BLaER1 treated with 17β-estradiol and CSF1 and Interleukin-3, amounts not matched to agents 10 nM and 100 nM (cell line): Measurements from ENCODE around the gene GAL3ST1.
"Not testable (repeated sequence)": the region's sequence is repeated elsewhere in the genome, so short reads cannot be mapped to it uniquely, and the experiment has no call there.

Experiments used
- H3K27ac ChIP-seq, 11 experiments: shearing (Covaris generic); formaldehyde crosslinking; 2 replicates each; pipeline ENCODE4 v1.8.1; 2022
- H3K27me3 ChIP-seq, 11 experiments: shearing (Covaris generic); formaldehyde crosslinking; 2 replicates each; pipeline ENCODE4 v1.8.1; 2022
- H3K36me3 ChIP-seq, 11 experiments: shearing (Covaris generic); formaldehyde crosslinking; 2 replicates each; pipeline ENCODE4 v1.8.1; 2022
- H3K4me1 ChIP-seq, 10 experiments: shearing (Covaris generic); formaldehyde crosslinking; 2 replicates each; pipeline ENCODE4 v1.8.1; 2022
- H3K4me2 ChIP-seq, 11 experiments: shearing (Covaris generic); formaldehyde crosslinking; 2 replicates each; pipeline ENCODE4 v1.8.1; 2022
- H3K4me3 ChIP-seq, 10 experiments: shearing (Covaris generic); formaldehyde crosslinking; 2 replicates each; pipeline ENCODE4 v1.8.1; 2022
- H3K9ac ChIP-seq, 11 experiments: shearing (Covaris generic); formaldehyde crosslinking; 2 replicates each; pipeline ENCODE4 v1.8.1; 2022
- H3K9me3 ChIP-seq, 11 experiments: shearing (Covaris generic); formaldehyde crosslinking; replicated peaks in 1 of 11; 2 replicates each; pipeline ENCODE4 v1.8.1; 2022
- H4K20me1 ChIP-seq, 11 experiments: shearing (Covaris generic); formaldehyde crosslinking; 2 replicates each; pipeline ENCODE4 v1.8.1; 2022
- Cebpa-rat ChIP-seq, 11 experiments: shearing (Covaris generic); IDR thresholded peaks; 2 replicates each; pipeline ENCODE4 v1.8.1; 2022

Gene GAL3ST1

DNA sequence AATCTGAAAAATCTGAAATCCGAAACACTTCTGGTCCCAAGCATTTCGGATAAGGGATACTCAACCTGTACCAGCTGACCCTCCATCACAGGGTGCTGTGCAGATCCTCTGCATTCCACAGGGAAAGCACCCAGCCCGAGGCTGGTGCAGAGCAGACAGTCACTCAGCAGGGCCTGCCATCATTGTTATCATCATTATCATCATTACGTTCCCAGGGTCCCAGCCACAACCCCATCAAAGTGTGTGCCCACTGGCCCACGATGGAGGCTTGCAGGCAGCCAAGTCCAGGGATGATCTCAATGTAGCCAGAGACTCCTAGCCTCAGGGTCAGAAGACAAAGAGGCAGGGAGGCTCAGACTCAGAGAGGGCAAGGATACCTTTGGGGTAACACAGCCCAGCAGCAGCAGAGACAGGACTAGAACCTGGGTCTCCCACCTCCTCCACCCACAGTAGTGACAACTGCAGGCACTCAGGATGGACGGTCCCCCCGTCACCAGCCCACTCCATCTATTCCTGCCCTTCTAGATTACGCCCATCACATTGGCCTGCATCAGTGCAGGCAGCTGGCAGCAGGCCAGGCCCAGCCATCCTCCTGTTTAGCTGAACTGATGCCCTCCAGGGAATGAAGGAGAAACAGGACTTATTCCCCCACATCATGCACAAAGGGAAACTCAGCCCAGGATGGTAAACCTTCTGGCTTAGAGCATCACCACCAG is 10.3 kb downstream of the GAL3ST1 start:
- Histone ChIP-seq H3K4me1 (no peaks in the 10 kb centered on the region; a peak in 2 of 20 replicates), H3K27me3 (no peaks in the 10 kb centered on the region), H3K9ac (no peak overlapping the region), H3K9me3 (no peaks in the 10 kb centered on the region), H3K36me3 (no peaks in the 10 kb centered on the region), H3K4me2 (no peak overlapping the region), H3K27ac (no peak overlapping the region), H4K20me1 (peaks cover 0 to 7% (median 0%) of the 10 kb centered on the region in 11 experiments; a peak in 2 of 22 replicates), H3K4me3 (no peak overlapping the region)
- TF ChIP-seq Cebpa-rat (IDR thresholded peaks at IDR 0.05) = no peak

DNA sequence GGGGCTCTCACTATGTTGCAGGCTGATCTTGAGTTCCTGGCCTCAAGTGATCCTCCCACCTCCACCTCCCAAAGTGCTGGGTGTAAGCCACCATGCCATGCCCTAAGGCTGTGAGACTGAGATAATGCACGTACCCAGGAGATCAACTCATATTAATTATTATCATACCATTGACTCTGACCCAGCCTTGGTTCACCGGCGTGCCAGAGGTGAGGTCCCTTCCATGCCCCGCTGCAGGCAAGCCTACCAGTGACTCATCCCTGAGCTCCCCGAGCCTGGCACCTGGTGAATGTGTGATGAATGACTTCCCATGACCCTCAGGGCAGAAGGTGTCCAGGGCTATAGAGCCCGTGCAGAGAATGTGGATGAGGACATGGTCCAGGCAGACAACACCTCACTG is 12.1 kb downstream of the GAL3ST1 start:
- no peaks in the 10 kb centered on the region for H3K27me3 ChIP-seq
- H3K4me3 ChIP-seq = no peak overlapping the region
- TF ChIP-seq Cebpa-rat (IDR thresholded peaks at IDR 0.05) = no peak
- H3K4me2 ChIP-seq = no peak overlapping the region
- H3K4me1 ChIP-seq = no peaks in the 10 kb centered on the region; a peak in 2 of 20 replicates
- H3K9me3 ChIP-seq = no peaks in the 10 kb centered on the region
- H4K20me1 ChIP-seq = peaks cover 0 to 7% (median 0%) of the 10 kb centered on the region in 11 experiments; a peak in 1 of 22 replicates
- no peak overlapping the region for H3K9ac ChIP-seq
- H3K27ac ChIP-seq = no peak overlapping the region
- H3K36me3 ChIP-seq = no peaks in the 10 kb centered on the region

DNA sequence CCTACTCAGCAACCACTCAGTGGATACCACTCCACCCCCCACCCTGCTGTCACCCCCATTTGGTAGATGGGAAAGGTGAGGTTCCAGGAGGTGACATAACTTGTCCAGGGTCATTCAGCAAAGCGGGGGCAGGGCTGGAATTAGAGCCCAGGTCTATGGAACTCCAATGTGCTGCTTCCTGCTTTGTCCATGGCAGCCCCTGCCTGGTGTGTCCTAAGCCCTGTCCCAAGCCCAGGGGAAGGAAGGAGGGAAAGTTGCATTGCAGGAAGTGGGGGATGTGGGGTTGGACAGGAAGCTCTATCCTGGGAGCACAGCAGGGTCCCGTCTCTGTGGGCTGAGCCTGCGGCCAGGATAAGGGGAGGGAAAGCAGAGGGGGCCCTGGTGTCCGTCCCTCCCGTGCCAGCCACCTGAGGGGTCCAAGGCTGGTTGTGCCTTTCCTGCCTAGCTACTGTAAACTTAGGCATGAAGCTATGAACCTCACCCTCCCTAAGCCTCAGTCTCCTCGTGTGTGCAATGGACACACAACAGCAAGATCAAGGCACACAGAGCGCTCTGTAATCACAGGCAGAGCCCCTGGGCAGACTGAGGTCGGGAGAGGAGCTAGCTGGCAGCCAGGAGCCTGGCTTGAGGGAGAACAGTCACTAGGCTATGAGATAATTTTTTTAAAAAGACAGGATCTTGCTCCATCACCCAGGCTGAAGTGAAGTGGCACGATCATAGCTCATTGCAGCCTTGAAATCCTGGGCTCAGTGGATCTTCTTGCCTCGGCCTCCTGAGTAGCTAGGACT is 12.9 kb downstream of the GAL3ST1 start:
- peaks cover 0 to 7% (median 0%) of the 10 kb centered on the region in 11 experiments; a peak in 1 of 22 replicates for H4K20me1 ChIP-seq
- no peaks in the 10 kb centered on the region for H3K36me3 ChIP-seq
- no peak overlapping the region for H3K9ac ChIP-seq
- no peaks in the 10 kb centered on the region for H3K27me3 ChIP-seq
- H3K4me1 ChIP-seq = no peaks in the 10 kb centered on the region; a peak in 2 of 20 replicates
- no peak overlapping the region for H3K27ac ChIP-seq
- no peak overlapping the region for H3K4me3 ChIP-seq
- TF ChIP-seq Cebpa-rat (IDR thresholded peaks at IDR 0.05) = no peak
- no peaks in the 10 kb centered on the region for H3K9me3 ChIP-seq
- H3K4me2 ChIP-seq = peak overlapping the region in 1 of 11 experiments; percentile 14; a peak in 1 of 22 replicates

DNA sequence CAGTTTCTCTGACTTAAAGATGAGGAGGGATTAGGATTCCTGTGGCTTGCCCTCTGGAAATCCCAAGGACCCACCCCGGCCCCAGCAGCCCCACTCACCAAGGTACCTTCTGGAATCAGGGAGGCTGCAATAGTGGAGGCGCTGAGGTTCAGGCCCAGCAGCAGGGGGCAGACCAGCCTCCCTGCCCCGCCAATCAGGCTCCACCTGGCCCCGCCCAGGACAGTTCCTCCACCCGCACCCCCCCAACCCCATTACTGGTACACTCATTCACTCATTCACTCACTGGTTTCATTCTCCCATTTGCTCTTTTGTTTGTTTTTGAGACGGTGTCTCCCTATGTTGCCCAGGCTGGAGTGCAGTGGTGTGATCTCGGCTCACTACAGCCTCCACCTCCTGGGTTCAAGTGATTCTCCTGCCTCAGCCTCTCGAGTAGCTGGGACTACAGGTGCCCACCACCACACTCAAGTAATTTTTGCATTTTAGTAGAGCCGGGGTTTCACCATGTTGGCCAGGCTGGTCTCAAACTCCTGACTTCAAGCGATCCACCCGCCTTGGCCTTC is 13.7 kb downstream of the GAL3ST1 start:
- not testable (repeated sequence) for H3K4me1 ChIP-seq, H3K4me3 ChIP-seq, H3K9me3 ChIP-seq, H4K20me1 ChIP-seq, H3K27ac ChIP-seq, H3K4me2 ChIP-seq, H3K27me3 ChIP-seq, H3K9ac ChIP-seq, H3K36me3 ChIP-seq

DNA sequence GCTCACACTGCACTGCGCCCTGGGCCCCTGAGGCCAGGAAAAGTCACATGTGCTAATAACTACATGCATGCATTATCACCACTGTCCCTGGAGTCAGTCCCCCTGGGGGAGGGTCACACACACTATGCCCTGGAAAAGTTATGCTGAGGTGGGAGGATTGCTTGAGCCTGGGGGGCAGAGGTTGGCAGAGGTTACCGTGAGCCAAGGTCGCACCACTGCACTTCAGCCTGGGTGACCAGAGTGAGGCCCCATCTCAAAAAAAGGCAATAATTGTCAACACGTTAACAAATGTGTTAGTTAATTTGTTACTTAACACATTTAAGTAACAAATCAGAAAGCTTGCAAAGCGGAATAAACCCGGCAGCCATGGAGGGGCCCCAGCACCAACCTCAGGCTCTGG is 14.6 kb downstream of the GAL3ST1 start:
- H4K20me1 ChIP-seq = peaks cover 0 to 7% (median 0%) of the 10 kb centered on the region in 11 experiments; a peak in 1 of 22 replicates
- no peak for TF ChIP-seq Cebpa-rat (IDR thresholded peaks at IDR 0.05)
- H3K36me3 ChIP-seq = no peaks in the 10 kb centered on the region
- H3K9ac ChIP-seq = no peak overlapping the region
- H3K4me1 ChIP-seq = no peaks in the 10 kb centered on the region; a peak in 2 of 20 replicates
- no peaks in the 10 kb centered on the region for H3K9me3 ChIP-seq
- H3K4me3 ChIP-seq = no peak overlapping the region
- no peaks in the 10 kb centered on the region for H3K27me3 ChIP-seq
- no peak overlapping the region for H3K4me2 ChIP-seq
- no peak overlapping the region for H3K27ac ChIP-seq

DNA sequence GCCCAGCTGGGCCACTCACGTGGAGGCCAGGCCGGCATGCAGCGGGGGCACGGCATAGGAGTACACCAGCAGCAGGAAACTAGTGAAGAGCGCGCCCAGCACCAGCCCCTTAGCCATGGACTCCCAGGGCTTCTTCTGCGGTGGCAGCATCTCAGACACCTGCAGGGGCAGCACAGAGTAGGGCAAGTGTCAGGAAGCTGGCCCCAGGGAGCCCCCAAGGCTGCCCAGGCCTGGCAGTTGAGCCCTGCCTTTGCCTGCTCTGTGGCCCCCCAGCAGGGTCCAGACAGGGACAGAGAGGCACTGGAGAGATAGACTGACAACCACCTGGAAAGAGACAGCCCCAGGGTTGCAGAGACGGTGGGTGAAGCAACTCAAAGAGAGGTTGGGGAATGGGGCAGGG is 17.2 kb downstream of the GAL3ST1 start:
- H4K20me1 ChIP-seq = no peaks in the 10 kb centered on the region
- no peak overlapping the region for H3K27ac ChIP-seq
- H3K4me2 ChIP-seq = no peak overlapping the region
- no peaks in the 10 kb centered on the region for H3K36me3 ChIP-seq
- TF ChIP-seq Cebpa-rat (IDR thresholded peaks at IDR 0.05) = no peak
- H3K27me3 ChIP-seq = no peaks in the 10 kb centered on the region
- no peaks in the 10 kb centered on the region for H3K9me3 ChIP-seq
- no peak overlapping the region for H3K9ac ChIP-seq
- no peaks in the 10 kb centered on the region; a peak in 1 of 20 replicates for H3K4me1 ChIP-seq
- H3K4me3 ChIP-seq = no peak overlapping the region

DNA sequence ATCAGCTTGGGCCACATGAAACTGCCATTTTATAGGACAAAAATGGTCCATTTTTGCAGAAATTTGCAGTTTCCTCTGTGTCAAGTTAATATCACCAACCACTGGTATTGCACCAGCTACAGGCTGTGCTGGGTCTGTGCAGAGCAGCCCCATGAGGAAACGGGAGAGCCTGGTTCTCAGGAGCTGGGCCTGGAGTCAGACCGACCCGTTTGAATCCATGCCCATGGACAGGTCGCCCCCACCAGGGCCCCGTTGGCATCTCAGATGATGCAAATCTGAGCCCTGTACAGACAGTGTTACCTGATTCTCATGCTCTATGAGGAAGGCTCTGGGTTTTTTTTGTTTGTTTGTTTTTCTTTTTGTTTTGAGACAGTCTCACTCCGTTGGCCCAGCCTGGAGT is 18.1 kb downstream of the GAL3ST1 start:
- no peaks in the 10 kb centered on the region for H3K9me3 ChIP-seq
- no peak overlapping the region for H3K4me2 ChIP-seq
- H3K4me3 ChIP-seq = no peak overlapping the region
- H3K36me3 ChIP-seq = no peaks in the 10 kb centered on the region
- H3K27me3 ChIP-seq = no peaks in the 10 kb centered on the region
- H3K4me1 ChIP-seq = no peaks in the 10 kb centered on the region; a peak in 1 of 20 replicates
- no peak overlapping the region for H3K27ac ChIP-seq
- no peak for TF ChIP-seq Cebpa-rat (IDR thresholded peaks at IDR 0.05)
- no peaks in the 10 kb centered on the region for H4K20me1 ChIP-seq
- H3K9ac ChIP-seq = no peak overlapping the region

DNA sequence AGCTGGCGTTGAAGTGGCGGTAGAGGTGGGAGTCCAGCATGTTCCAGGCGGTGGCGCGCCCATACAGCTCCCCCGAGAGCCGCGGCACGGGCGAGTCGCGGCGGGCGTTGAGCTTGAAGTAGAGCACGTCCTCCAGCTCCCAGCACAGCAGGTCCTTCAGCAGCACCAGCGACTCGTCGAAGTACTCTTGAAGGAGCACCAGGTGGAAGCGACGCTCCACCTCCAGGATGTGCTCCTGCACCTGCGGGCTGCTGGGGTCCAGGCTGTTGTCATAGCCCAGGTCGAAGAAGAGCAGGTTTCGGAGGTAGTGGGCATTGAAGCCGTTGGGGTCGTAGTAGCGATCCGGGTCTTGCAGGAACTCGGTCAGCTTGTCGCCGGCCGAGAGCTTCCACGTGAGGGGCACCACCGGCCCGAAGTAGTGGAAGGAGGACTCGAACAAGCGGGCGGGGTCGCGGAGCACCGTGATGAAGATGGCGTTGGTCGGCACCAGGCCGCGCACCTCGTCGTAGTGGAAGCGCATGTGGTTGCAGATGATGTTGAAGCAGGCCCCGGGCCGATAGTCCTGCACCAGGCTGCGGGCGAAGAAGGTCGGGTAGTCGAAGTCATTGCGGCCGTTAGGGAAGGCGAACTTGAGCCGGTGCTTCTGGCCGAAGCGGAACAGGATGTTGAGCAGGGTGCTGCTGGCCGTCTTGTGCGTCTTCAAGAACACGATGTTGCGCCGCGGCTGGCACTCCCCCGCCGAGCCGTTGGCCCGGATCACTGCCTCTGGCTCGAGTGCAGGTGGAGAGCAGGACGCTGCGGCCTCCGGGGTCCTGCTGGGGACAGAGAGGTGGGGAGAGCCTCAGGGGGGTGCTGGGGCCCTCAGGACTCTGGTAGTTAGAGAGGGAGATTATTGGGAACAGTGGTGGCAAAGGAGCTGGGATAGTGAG is 18.9 kb downstream of the GAL3ST1 start:
- H3K4me2 ChIP-seq = no peak overlapping the region
- no peak overlapping the region for H3K4me3 ChIP-seq
- no peak for TF ChIP-seq Cebpa-rat (IDR thresholded peaks at IDR 0.05)
- H3K27ac ChIP-seq = no peak overlapping the region
- no peaks in the 10 kb centered on the region for H3K36me3 ChIP-seq
- H4K20me1 ChIP-seq = no peaks in the 10 kb centered on the region
- no peaks in the 10 kb centered on the region for H3K9me3 ChIP-seq
- no peak overlapping the region for H3K9ac ChIP-seq
- H3K27me3 ChIP-seq = no peaks in the 10 kb centered on the region
- no peaks in the 10 kb centered on the region; a peak in 1 of 20 replicates for H3K4me1 ChIP-seq

DNA sequence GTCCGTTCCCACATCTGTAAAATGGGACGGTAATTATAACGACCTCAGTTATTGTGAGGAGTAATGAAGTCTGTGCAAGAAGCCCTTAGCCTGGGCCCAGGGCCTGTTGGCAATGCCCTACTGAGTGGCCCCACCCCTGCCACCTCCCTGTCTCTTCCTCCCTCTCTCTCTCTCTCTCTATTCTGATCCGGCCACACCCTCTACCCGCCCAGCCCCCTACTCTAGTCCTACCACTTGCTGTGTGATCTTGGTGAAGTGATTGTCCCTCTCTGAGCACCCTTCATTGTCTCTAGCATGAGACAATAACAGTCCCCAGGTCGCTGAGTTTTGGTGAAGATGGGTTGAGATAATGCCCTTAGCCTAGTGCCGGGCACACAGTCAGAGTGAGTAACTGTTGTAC is 20.5 kb downstream of the GAL3ST1 start:
- no peaks in the 10 kb centered on the region for H3K9me3 ChIP-seq
- H3K27ac ChIP-seq = no peak overlapping the region
- H3K4me3 ChIP-seq = no peak overlapping the region
- no peak overlapping the region for H3K4me2 ChIP-seq
- H3K4me1 ChIP-seq = peaks cover 0 to 4% (median 0%) of the 10 kb centered on the region in 10 experiments; a peak in 1 of 20 replicates
- H3K27me3 ChIP-seq = no peaks in the 10 kb centered on the region
- H3K36me3 ChIP-seq = no peaks in the 10 kb centered on the region
- no peak overlapping the region for H3K9ac ChIP-seq
- no peaks in the 10 kb centered on the region for H4K20me1 ChIP-seq
- TF ChIP-seq Cebpa-rat (IDR thresholded peaks at IDR 0.05) = no peak
